HepG2 (cell line): ENCODE results near the gene ABI3BP. TPM values are rescaled to one million over a fixed set of nuclear protein-coding genes. Genes with fewer than 3 reads are reported as not detected.

Experiments used
- ATAC-seq: fragments of 200-7000 bp; cut with Tn5 transposase; 3 replicates; pipeline ENCODE4 v1.9.1; 2020; ENCODE audit warnings: mild to moderate bottlenecking, moderate library complexity
- BruUV-seq: library from RNA; stranded (reverse); fragments of 400-500 nt; replicated peaks from 2 replicates; lab custom pipeline; 2021; lab: Mats Ljungman, UMichigan
- CTCF ChIA-PET: fragments of 300-600 bp; formaldehyde crosslinking; extraction: SDS; loops from one replicate; lab custom pipeline; 2021; ENCODE audit warnings: low total read pairs, inconsistent platforms, low intra/inter-chr PET ratio; lab: Yijun Ruan, JAX
- POLR2A ChIA-PET: fragments of 350-600 bp; sonication (Branson Sonifier 250); formaldehyde crosslinking; loops from one replicate; lab custom pipeline; 2020; ENCODE audit warnings: antibody characterized with exemption, inconsistent platforms; lab: Yijun Ruan, JAX
- DNase-seq: peaks from one replicate; pipeline ENCODE4 v3.0.0-alpha.2; 2015; ENCODE audit warnings: low spot score
- FAIRE-seq: peaks from 3 replicates; lab custom pipeline; 2011; peaks lifted over from hg19 to GRCh38; lab: Jason Lieb, UNC
- H2AFZ ChIP-seq: one replicate; pipeline ENCODE4 v1.6.1; 2011; ENCODE audit warnings: low read length, inconsistent platforms
- H3K27ac ChIP-seq: fragments of 300-600 bp; 3 replicates; pipeline ENCODE4 v1.8.0; 2011; ENCODE audit warnings: mixed run types, mild to moderate bottlenecking, mixed read lengths, low read length, inconsistent platforms; ENCODE audit not compliant: insufficient read depth; ENCODE audit errors: extremely low read length
- H3K27me3 ChIP-seq, 2 experiments: fragments of 200-600 bp in 1 of 2; 2 replicates in 1 of 2; 3 replicates in 1 of 2; pipeline versions ENCODE4 v1.6.0 to v1.8.0; 2011; ENCODE audit warnings: low read length in 2 of 2, mild to moderate bottlenecking in 2 of 2, moderate library complexity in 2 of 2, inconsistent platforms in 1 of 2; ENCODE audit not compliant: insufficient read depth in 2 of 2, control insufficient read depth in 1 of 2
- H3K36me3 ChIP-seq, 2 experiments: fragments of 200-600 bp in 1 of 2; replicated peaks in 1 of 2; 2 replicates in 1 of 2; 3 replicates in 1 of 2; pipeline versions ENCODE4 v1.5.1 to v1.8.0; 2011; ENCODE audit warnings: low read length in 2 of 2, inconsistent platforms in 1 of 2; ENCODE audit not compliant: insufficient read depth in 2 of 2, control insufficient read depth in 1 of 2
- H3K4me1 ChIP-seq: 2 replicates; pipeline ENCODE4 v1.5.1; 2012; ENCODE audit warnings: low read length, inconsistent platforms; ENCODE audit not compliant: insufficient read depth
- H3K4me2 ChIP-seq: 2 replicates; pipeline ENCODE4 v1.6.0; 2011; ENCODE audit warnings: low read depth, low read length, inconsistent platforms
- H3K4me3 ChIP-seq, 3 experiments: fragments of 200-600 bp in 1 of 3; sonication (generic), shearing (Covaris generic) in 1 of 3; replicated peaks in 1 of 3; 2 replicates each; pipeline ENCODE4 v1.5.1; 2011 to 2016; ENCODE audit warnings: low read length in 3 of 3, inconsistent platforms in 2 of 3, low read depth in 2 of 3, mild to moderate bottlenecking in 2 of 3, control low read depth in 1 of 3, mixed read lengths in 1 of 3; ENCODE audit not compliant: insufficient read depth in 1 of 3
- H3K79me2 ChIP-seq: one replicate; pipeline ENCODE4 v1.6.1; 2011; ENCODE audit warnings: low read length, inconsistent platforms; ENCODE audit not compliant: insufficient read depth
- H3K9ac ChIP-seq: 2 replicates; pipeline ENCODE4 v1.6.0; 2011; ENCODE audit warnings: mild to moderate bottlenecking, low read depth, low read length, inconsistent platforms; ENCODE audit not compliant: insufficient read depth
- H3K9me3 ChIP-seq: 2 replicates; pipeline ENCODE4 v1.5.1; 2012; ENCODE audit warnings: mild to moderate bottlenecking, low read length
- H4K20me1 ChIP-seq: 2 replicates; pipeline ENCODE4 v1.6.0; 2011; ENCODE audit warnings: inconsistent platforms, mild to moderate bottlenecking, low read length, moderate library complexity; ENCODE audit not compliant: insufficient read depth
- CCAR2 ChIP-seq: fragments of 200-400 bp; formaldehyde crosslinking; optimal IDR thresholded peaks from 2 replicates; pipeline ENCODE3; 2018; ENCODE audit warnings: low read depth, mild to moderate bottlenecking, low read length, moderate library complexity
- CHCHD3 ChIP-seq: sonication (generic); formaldehyde crosslinking; IDR thresholded peaks from 2 replicates; pipeline ENCODE4 v1.8.0; 2022; ENCODE audit warnings: mild to moderate bottlenecking, missing genetic modification reagents, moderate library complexity
- MIER3 ChIP-seq: IDR thresholded peaks from 2 replicates; pipeline ENCODE4 v1.6.1; 2016; ENCODE audit warnings: missing compliant biosample characterization, borderline replicate concordance
- NAIF1 ChIP-seq: sonication (generic); formaldehyde crosslinking; IDR thresholded peaks from 2 replicates; pipeline ENCODE4 v1.5.0; 2020; ENCODE audit warnings: mild to moderate bottlenecking, missing genetic modification reagents, borderline replicate concordance
- PHF21A ChIP-seq: sonication (generic); formaldehyde crosslinking; IDR thresholded peaks from 2 replicates; pipeline ENCODE4 v1.5.0; 2020; ENCODE audit warnings: mild to moderate bottlenecking, missing genetic modification reagents
- PTBP1 ChIP-seq: fragments of 200-400 bp; formaldehyde crosslinking; IDR thresholded peaks from 2 replicates; pipeline ENCODE4 v1.6.1; 2018; ENCODE audit warnings: low read length, low read depth; ENCODE audit not compliant: poor library complexity, severe bottlenecking
- RARG ChIP-seq: sonication (generic); formaldehyde crosslinking; IDR thresholded peaks from 2 replicates; pipeline ENCODE4 v1.4.0; 2020; ENCODE audit warnings: low read depth, mild to moderate bottlenecking, missing genetic modification reagents
- SALL2 ChIP-seq: sonication (generic); formaldehyde crosslinking; IDR thresholded peaks from 2 replicates; pipeline ENCODE4 v1.8.1; 2023; ENCODE audit warnings: mild to moderate bottlenecking, missing genetic modification reagents, inconsistent platforms
- SRSF1 ChIP-seq: fragments of 200-400 bp; formaldehyde crosslinking; optimal IDR thresholded peaks from 2 replicates; pipeline ENCODE3; 2017; ENCODE audit warnings: mild to moderate bottlenecking, low read depth, low read length, moderate library complexity
- ZNF567 ChIP-seq: sonication (generic); formaldehyde crosslinking; IDR thresholded peaks from 2 replicates; pipeline ENCODE4 v1.8.1; 2023; ENCODE audit warnings: mild to moderate bottlenecking, missing genetic modification reagents, borderline replicate concordance
- ZSCAN29 ChIP-seq: sonication (generic); formaldehyde crosslinking; conservative IDR thresholded peaks from 2 replicates; pipeline ENCODE4 v1.4.0; 2020; ENCODE audit warnings: mild to moderate bottlenecking, missing genetic modification reagents
- WGBS: methylation state at CpG from one replicate; pipeline ENCODE4 v1.1.6; 2017; ENCODE audit warnings: low lambda C conversion rate; 5-methylcytosine and 5-hydroxymethylcytosine counted together
- in situ Hi-C: cut with HindIII; loops from 2 replicates; pipeline ENCODE4 v1.10.0; 2017; ENCODE audit warnings: low pct_unique_long_range_greater_than_20kb; ENCODE audit not compliant: extremely low pct_ligation_motif_present
- intact Hi-C: fragments of 100-400 bp; cut with micrococcal nuclease; formaldehyde crosslinking; loops from one replicate; pipeline ENCODE4 v1.10.0; 2022; ENCODE audit not compliant: unreplicated experiment
- polyA plus RNA-seq, 8 experiments: library from polyadenylated mRNA; depleted of rRNA in 3 of 8; stranded (reverse) in 7 of 8; unstranded in 1 of 8; fragments of >200 nt; fragmentation: Illumina TruSeq in 4 of 8; extraction: Trizol in 4 of 8; gene quantifications; 2 replicates each; pipeline versions ENCODE4 v1.2.1 to v1.2.3, GENCODE V29; 2011 to 2016; ENCODE audit warnings: low read depth in 4 of 8, missing spikeins in 1 of 8, mixed read lengths in 1 of 8; ENCODE audit not compliant: insufficient read depth in 1 of 8
- total RNA-seq, 5 experiments: library from RNA; depleted of rRNA; stranded (reverse); fragments of >200 nt; fragmentation: Illumina TruSeq; extraction: Trizol; gene quantifications; 2 replicates each; pipeline ENCODE4 v1.2.3, GENCODE V29; 2016; ENCODE audit warnings: low read depth in 1 of 5
- TF ChIP-seq, protein P1 (sequence below): sonication (generic); formaldehyde crosslinking; IDR thresholded peaks from 2 replicates; pipeline ENCODE4 v1.5.0; 2020; ENCODE audit warnings: mild to moderate bottlenecking, missing genetic modification reagents
- TF ChIP-seq, protein P2 (sequence below): sonication (generic); formaldehyde crosslinking; IDR thresholded peaks from 2 replicates; pipeline ENCODE4; 2020; ENCODE audit warnings: missing genetic modification reagents, mild to moderate bottlenecking, borderline replicate concordance

The ABI3BP gene
- total and polyA plus RNA-seq, 2 of the 13 experiments (the other 11 are each of a cell fraction or from before 2014, with no cell fraction given): not detected

DNA sequence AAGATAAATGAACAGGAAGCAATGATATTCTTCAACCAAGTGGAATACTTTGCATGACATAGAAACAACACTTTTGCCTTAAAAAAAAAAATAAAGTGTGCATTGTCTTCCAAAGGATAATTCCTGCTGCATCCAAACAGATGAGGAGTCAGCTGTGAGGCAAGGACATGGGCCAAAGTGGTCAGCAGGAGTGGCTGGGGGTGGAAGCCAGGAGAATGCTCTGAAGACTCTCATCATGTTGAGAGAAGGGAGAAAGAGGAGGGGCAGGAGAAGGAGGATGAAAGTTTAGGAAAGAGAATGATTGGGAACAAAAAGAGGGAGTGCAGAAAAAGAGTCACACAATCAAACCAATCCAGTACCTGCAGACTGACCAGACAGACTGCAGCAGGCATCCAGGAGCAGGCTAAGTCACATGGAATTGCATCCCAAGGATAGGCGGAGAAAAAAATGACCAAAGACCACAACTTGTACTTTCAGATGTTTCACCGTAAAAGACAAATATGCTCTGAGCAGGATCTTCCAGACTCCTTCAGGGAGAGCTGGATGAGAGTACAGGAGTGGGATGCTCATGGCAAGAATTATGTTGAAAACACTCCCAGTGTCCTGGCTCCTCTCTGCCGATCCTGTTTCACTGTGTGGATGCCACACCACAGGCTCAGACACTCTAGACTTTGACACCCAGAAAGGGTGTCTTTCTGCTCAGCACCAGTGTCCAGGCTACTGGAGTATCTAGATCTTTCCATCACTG, 11.9 kb downstream of the ABI3BP start:
- DNase-seq (no peak), FAIRE-seq (no peak), ATAC-seq (no peak)
- no peak overlapping the region for H3K4me3 ChIP-seq
- in situ Hi-C loops: no loop called here
- H4K20me1 ChIP-seq: no peaks in the 10 kb centered on the region
- no peak overlapping the region for H2AFZ ChIP-seq
- 85% methylated on average over 2 of the region's 3 CpGs for WGBS
- no TSS peak for BruUV-seq
- no peaks in the 10 kb centered on the region for H3K36me3 ChIP-seq
- ChIA-PET POLR2A (no interaction called here), CTCF (no interaction called here)
- no peaks in the 10 kb centered on the region for H3K9me3 ChIP-seq
- no peaks in the 10 kb centered on the region for H3K79me2 ChIP-seq
- H3K27ac ChIP-seq: no peak overlapping the region
- intact Hi-C loops: no loop called here
- no peaks in the 10 kb centered on the region for H3K4me1 ChIP-seq
- no peak overlapping the region for H3K4me2 ChIP-seq
- TF ChIP-seq CHCHD3: no peak
- no peak for TF ChIP-seq SRSF1
- TF ChIP-seq MIER3 (CRISPR knock-in tag): no peak
- no peak for TF ChIP-seq PHF21A
- TF ChIP-seq, protein P1, sequence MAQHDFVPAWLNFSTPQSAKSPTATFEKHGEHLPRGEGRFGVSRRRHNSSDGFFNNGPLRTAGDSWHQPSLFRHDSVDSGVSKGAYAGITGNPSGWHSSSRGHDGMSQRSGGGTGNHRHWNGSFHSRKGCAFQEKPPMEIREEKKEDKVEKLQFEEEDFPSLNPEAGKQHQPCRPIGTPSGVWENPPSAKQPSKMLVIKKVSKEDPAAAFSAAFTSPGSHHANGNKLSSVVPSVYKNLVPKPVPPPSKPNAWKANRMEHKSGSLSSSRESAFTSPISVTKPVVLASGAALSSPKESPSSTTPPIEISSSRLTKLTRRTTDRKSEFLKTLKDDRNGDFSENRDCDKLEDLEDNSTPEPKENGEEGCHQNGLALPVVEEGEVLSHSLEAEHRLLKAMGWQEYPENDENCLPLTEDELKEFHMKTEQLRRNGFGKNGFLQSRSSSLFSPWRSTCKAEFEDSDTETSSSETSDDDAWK (CRISPR knock-in tag): no peak
- no peak for TF ChIP-seq NAIF1 (CRISPR knock-in tag)
- TF ChIP-seq PTBP1: no peak
- TF ChIP-seq, protein P2, sequence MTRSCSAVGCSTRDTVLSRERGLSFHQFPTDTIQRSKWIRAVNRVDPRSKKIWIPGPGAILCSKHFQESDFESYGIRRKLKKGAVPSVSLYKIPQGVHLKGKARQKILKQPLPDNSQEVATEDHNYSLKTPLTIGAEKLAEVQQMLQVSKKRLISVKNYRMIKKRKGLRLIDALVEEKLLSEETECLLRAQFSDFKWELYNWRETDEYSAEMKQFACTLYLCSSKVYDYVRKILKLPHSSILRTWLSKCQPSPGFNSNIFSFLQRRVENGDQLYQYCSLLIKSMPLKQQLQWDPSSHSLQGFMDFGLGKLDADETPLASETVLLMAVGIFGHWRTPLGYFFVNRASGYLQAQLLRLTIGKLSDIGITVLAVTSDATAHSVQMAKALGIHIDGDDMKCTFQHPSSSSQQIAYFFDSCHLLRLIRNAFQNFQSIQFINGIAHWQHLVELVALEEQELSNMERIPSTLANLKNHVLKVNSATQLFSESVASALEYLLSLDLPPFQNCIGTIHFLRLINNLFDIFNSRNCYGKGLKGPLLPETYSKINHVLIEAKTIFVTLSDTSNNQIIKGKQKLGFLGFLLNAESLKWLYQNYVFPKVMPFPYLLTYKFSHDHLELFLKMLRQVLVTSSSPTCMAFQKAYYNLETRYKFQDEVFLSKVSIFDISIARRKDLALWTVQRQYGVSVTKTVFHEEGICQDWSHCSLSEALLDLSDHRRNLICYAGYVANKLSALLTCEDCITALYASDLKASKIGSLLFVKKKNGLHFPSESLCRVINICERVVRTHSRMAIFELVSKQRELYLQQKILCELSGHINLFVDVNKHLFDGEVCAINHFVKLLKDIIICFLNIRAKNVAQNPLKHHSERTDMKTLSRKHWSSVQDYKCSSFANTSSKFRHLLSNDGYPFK (CRISPR knock-in tag): no peak
- no peak for TF ChIP-seq ZSCAN29 (CRISPR knock-in tag)
- TF ChIP-seq ZNF567 (CRISPR knock-in tag): no peak
- TF ChIP-seq RARG: no peak
- no peak for TF ChIP-seq SALL2
- no peak for TF ChIP-seq CCAR2
- TF ChIP-seq, all 625 proteins: peak for 0
- no peak overlapping the region for H3K9ac ChIP-seq
- no peaks in the 10 kb centered on the region for H3K27me3 ChIP-seq
